H1 (cell line): ENCODE results near the gene GATAD2B. TPM values are rescaled to one million over a fixed set of nuclear protein-coding genes. Genes with fewer than 3 reads are reported as not detected.

ENCODE experiments used
- BCL11A ChIP-seq, 2 experiments: IDR thresholded peaks; one replicate each; pipeline ENCODE4 v1.6.1; 2011; ENCODE audit warnings: low read depth in 2 of 2, low read length in 2 of 2, mild to moderate bottlenecking in 2 of 2
- CREB1 ChIP-seq: IDR thresholded peaks from 2 replicates; pipeline ENCODE4 v1.6.1; 2012; ENCODE audit warnings: inconsistent platforms
- FOSL1 ChIP-seq: IDR thresholded peaks from 2 replicates; pipeline ENCODE4 v1.6.1; 2011; ENCODE audit warnings: mild to moderate bottlenecking, low read depth, low read length, moderate library complexity; ENCODE audit not compliant: insufficient read depth
- SP1 ChIP-seq: IDR thresholded peaks from 2 replicates; pipeline ENCODE4 v1.6.1; 2011; ENCODE audit warnings: low read depth, low read length
- USF2 ChIP-seq: IDR thresholded peaks from 2 replicates; pipeline ENCODE4 v1.6.1; 2011; ENCODE audit warnings: low read length, improper control_type of control experiment
- polyA plus RNA-seq, 7 experiments: library from polyadenylated mRNA; depleted of rRNA in 3 of 7; stranded (reverse) in 5 of 7; unstranded in 2 of 7; fragments of >200 nt in 5 of 7; fragments of 200-250 nt in 2 of 7; gene quantifications; 1 replicate in 5 of 7; 2 replicates in 1 of 7; 4 replicates in 1 of 7; pipeline versions ENCODE4 v1.2.1 to v1.2.3, GENCODE V29; 2011 to 2013; ENCODE audit warnings: missing spikeins in 2 of 7, mixed read lengths in 2 of 7
- total RNA-seq: library from RNA; stranded (reverse); fragmentation: NEBNext Ultra II Directional; extraction: Animal tissue kit (Norgen Biotek cat#: 25700); gene quantifications from 2 replicates; pipeline ENCODE4 v1.2.1, GENCODE V29; 2021

The GATAD2B gene
- total and polyA plus RNA-seq, 2 of the 8 experiments (the other 6 are each of a cell fraction or from before 2014, with no cell fraction given) = 8.4 to 39.1 TPM

- TF ChIP-seq USF2 = no peak
- no peak for TF ChIP-seq BCL11A (IDR thresholded peaks at IDR 0.05; ENCODE audit: low read depth in 2 of 2, low read length in 2 of 2)
- TF ChIP-seq CREB1 = no peak
- TF ChIP-seq SP1 = no peak
- TF ChIP-seq FOSL1 = no peak
Observed at GRCh38 chr1:153937331-153937730, 14.6 kb upstream of the GATAD2B start (continued).
